ENCODE results near the gene KNOP1.
A peak's percentile ranks its signal among the peaks of the same experiment; 100 is the strongest.

The KNOP1 gene

GRCh38 chr16:19706846-19707245, 11.2 kb downstream of the KNOP1 start:
- DNase-seq: no peak

- no peak for DNase-seq
These were observed 12.2 kb downstream of the KNOP1 start for GRCh38 chr16:19705843-19706242.

DNA sequence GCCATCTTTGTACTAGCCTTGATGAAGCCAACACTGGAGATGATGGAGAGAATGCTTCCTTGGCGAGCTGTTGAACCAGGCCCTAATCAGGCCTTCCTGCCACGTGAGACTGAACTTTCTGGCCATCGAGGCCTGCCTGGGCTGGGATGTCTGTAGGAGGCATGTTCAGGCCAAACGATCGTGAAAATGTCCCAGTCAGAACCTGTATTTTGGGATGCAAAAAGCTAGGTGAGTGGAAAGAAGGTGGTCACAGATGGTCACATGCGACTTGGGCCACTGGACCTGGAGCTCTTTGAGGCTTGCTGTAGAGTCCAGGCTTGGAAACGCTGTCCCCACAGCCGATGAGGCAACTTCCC, 12.9 kb downstream of the KNOP1 start:
- no peak for DNase-seq

GRCh38 chr16:19704321-19705145, 13.5 kb downstream of the KNOP1 start:
- DNase-seq: no peak

- no peak for DNase-seq
These were observed 14.7 kb downstream of the KNOP1 start for GRCh38 chr16:19703172-19703889.

DNA sequence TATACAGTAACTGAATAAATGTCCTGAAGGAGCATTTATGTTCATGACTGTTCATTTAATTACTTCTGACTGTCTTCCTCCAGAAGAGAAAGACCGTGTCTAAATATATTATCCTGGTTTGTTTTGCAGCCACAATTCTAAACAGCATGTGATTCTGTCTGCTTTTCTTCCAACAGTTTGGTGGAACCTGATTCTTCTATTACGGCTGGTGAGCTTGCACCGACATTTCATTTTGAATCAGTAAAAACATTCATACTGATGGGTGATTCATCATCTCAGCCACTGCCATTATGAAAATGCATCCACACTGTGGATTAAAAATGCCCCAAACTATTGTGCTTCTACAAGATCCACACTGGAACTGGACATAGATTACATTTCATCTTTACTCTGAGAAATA, 16.9 kb downstream of the KNOP1 start:
- DNase-seq: no peak

DNA sequence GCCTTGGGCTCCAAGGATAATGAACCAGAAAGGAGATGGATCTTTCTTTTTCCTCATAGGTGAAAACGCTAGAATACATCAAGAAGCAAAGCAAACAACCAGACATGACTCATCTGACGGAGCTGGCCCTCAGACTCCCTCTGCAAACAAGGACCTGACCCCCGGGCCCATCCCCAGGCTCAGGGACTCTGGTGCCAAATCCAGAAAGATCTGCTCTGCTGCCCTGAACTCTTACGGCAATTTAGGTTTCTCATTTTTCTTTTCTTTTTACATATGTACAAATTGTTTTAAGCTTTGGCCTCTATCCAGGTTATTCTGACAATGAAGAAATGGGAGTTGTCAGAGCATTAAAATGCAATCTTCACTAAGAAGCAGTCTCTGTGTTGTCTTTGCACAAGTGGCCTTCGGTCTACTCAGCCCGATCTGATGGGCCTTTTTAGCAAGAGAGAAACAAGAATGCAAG, 17.7 kb downstream of the KNOP1 start:
- no peak for DNase-seq

- no peak for DNase-seq
These were observed 18.6 kb downstream of the KNOP1 start for GRCh38 chr16:19699472-19699871.

DNA sequence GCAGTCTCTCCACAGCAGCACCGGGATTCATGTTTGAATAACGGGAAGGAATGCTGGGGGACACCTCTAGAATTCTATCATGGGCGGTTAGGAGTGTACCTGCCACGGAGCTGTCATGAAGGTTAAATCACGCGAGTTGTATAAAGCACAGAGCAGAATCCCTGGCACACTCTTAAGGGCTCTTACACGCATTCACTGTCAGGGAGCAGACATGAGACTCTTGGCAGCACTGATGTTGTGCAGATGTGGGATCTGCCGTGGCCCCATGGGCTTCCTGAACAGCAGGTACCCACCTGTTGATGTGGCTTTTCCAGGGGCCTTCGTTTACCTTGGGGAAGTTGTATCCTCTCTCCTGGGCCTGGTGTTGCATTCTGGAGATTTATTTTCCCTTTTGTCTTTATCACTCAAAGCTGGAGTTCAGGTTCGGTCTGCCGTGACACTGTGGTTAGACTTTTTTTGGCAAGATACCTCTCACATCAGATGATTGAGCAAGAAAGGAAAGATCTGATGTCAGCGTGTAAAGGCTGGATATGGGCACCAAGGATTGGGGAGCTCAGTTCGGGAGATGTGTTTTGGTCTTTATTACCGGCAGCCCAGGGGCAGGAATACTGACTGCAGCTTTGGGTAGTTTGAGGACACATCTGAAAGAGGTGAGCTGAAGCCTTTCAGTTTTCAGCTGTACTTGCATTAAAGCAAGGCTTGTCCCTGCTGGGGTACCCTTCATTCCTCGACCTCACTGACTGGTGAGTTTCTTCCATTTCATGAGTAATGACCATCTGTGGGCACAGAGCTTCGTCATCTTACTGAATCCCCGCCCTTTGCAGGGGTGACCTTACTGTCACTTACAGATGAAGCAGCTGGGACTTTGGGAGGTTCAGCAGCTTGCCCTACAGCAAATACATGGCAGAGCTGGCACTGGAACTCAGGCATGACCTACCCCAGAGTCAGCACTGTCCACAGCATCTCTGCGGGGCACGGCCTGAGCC, 19.3 kb downstream of the KNOP1 start:
- peak; percentile 47 for DNase-seq

- DNase-seq: no peak
These were observed 20.2 kb downstream of the KNOP1 start for GRCh38 chr16:19697756-19698318.

DNA sequence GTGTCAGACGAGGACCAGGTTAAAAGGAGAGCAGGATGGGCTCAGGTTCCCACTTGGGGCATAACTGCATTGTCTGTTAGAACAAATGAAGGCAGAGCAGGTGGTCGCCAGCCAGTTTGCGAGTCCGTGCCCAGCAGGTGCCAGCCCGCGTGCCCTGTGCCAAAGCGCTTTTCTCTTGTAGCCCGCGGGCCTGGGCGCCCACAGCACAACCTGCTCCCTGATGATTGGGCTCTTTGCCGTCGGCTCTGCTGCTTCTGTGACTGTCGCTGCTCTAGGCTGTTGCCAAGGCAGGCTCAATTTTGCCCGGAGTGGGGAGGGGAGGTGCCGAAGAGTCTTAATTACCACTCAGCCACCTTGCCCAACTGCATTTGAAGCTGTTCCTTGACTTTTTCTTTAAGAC, 21.1 kb downstream of the KNOP1 start:
- DNase-seq: peak; percentile 79

GRCh38 chr16:19696328-19696727, 21.7 kb downstream of the KNOP1 start:
- DNase-seq: peak; percentile 76

- DNase-seq: no peak
These were observed 23.0 kb downstream of the KNOP1 start for GRCh38 chr16:19694989-19695388.

- DNase-seq: no peak
These were observed 26.8 kb downstream of the KNOP1 start for GRCh38 chr16:19691161-19691711.

DNA sequence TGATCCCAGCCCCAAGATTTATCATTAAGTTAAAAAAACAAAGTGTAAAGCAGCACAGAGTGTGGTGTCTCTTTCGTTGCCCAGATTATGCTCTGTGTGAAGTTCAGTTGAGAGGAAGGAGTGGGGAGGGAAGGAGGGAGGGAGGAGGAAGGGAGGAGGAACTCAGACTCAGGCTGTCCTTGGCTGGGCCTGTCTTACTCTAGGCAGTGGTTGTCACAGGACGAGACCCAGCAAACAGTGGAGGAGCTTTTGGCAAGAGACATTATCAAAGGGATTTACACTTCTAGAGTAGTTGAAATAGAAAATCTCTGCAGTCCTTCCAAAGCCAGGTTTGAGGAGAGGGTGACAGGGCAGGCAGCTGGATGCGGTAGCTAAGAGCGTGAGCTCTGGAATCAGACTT, 27.8 kb downstream of the KNOP1 start:
- DNase-seq: no peak

DNA sequence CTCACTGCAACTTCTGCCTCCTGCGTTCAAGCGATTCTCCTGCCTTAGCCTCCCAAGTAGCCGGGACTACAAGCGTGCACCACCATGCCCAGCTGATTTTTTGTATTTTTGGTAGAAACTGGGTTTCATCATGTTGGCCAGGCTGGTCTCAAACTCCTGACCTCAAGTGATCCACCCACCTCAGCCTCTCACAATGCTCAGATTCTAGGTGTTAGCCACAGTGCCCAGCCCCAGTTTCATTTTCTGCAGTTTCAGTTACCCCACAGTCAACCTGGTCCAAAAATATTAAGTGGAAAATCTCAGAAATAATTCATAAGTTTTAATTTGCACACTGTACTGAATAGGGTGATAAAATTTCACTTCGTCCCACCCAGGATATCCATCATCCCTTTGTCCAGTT, 28.7 kb downstream of the KNOP1 start:
- DNase-seq: no peak

- DNase-seq: no peak
These were observed 29.5 kb downstream of the KNOP1 start for GRCh38 chr16:19688396-19689024.

- no peak for DNase-seq
These were observed 30.7 kb downstream of the KNOP1 start for GRCh38 chr16:19687279-19687678.

GRCh38 chr16:19685176-19685575, 32.9 kb downstream of the KNOP1 start:
- DNase-seq: no peak

GRCh38 chr16:19683453-19684236, 34.4 kb downstream of the KNOP1 start:
- DNase-seq: no peak

- no peak for DNase-seq
These were observed 36.4 kb downstream of the KNOP1 start for GRCh38 chr16:19681637-19682036.
